G401.6 (cell line): ENCODE measurements around the gene IVL.

Source experiments
- FAIRE-seq: peaks from 2 replicates; lab custom pipeline; 2012; peaks lifted over from hg19 to GRCh38; lab: Jason Lieb, UNC

The IVL gene

GRCh38 chr1:152888126-152888525 is 20.2 kb upstream of the IVL start:
- no peak for FAIRE-seq

GRCh38 chr1:152899027-152899426 is 9.3 kb upstream of the IVL start:
- no peak for FAIRE-seq

DNA sequence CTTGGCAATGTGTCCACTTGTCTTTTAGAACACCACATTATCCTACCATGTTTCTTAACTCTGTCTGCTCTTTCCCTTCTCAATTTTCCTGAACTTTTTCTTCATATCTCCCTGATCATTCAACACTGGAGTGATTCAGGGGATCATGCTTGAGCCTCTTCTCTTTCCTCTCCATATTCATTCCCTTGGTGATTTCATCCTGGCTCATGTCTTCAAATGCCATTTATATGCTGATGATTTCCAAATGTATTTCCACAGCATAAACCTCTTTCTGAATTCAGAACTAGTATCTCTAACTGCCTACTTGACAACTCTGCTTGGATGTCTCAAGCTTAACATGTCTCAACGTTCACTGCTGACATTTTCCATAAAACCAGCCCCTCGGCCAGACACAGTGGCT is 8.5 kb upstream of the IVL start:
- no peak for FAIRE-seq

GRCh38 chr1:152901631-152902030 is 6.7 kb upstream of the IVL start:
- no peak for FAIRE-seq

DNA sequence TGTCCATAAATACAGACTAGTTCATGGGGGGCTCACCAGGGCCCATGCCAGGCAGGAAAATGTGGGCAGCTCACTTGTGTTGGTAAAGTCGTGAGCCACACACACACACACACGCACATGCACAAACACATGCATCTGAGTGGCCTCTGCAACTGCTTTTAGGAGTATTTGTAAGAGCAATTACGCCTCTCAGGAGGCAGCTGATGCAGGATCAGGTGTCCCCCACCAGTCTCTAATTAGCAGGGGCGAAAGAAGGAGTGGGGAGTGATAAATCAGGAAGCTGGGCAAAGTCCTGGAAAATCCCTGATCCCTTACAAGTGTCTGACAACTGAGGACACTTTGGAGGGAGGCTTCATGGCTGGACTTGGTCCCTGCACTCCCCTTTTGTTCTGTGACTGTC is 5.7 kb upstream of the IVL start:
- no peak for FAIRE-seq

GRCh38 chr1:152904688-152905440 is 3.5 kb upstream of the IVL start:
- no peak for FAIRE-seq

- no peak for FAIRE-seq
These were observed 2.3 kb upstream of the IVL start for GRCh38 chr1:152906023-152906565.

DNA sequence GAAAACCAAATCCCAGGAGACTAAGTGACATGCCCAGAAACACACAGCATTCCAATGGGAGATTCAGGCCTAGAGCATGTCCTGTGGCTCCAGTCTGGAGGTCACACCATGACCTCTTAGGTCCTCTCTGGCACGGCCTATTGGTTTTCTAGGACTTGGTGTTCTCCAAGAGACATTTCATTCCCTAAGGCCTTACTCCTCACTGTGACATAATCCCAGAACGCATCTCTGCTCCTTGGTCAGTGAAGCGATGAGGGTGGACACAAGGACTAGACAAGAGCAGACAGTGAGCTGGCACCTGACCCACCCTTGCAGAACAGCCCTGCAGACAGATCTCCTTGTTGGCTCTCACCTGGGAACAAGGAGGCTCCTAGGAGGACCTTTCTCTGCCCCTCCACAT is 860 bp downstream of the IVL start:
- no peak for FAIRE-seq

- no peak for FAIRE-seq
These were observed 4.1 kb downstream of the IVL start for GRCh38 chr1:152912471-152912870.

GRCh38 chr1:152912900-152913299 is 4.6 kb downstream of the IVL start:
- FAIRE-seq, result no peak

GRCh38 chr1:152917794-152918193 is 9.4 kb downstream of the IVL start:
- no peak for FAIRE-seq

GRCh38 chr1:152919071-152919470 is 10.7 kb downstream of the IVL start:
- no peak for FAIRE-seq

DNA sequence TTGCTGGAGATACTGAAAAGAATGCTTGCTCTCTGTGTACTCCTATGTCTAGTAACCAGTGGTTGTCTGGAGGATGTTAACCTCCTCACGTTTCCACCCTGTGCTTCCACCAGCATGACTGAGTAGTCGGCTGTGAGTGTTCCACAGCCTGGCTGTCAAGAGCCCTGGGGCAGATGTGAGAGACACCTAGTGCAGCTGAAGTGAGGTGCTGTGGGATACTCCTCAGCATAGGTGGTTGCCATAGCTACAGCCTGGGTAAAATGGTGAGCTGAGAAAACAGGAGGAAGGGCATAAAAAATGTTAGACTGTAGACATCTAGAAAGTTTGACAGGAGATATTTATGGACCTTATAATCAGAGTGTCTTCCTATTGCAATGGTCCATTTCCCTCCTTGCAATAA is 15.8 kb downstream of the IVL start:
- FAIRE-seq, result no peak

GRCh38 chr1:152926091-152926490 is 17.7 kb downstream of the IVL start:
- no peak for FAIRE-seq

DNA sequence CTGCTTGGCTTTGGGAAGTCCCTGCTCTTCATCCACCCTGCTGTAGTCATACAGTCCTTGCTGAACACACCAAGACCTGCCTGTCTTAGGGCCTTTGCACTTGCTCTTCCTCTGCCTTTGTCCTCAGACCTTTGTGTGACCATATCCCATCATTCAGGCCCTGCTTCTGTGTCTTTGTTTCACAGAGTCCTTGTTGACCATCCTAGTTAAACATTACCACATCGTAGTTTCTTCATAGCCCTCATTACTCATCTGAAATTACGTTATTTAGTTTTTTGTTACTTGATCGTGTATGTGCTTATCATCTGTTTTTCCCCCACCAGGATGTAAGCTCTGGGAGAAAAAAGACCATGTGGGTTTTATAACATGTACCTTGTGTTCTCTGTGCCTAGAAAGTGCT is 20.3 kb downstream of the IVL start:
- no peak for FAIRE-seq

DNA sequence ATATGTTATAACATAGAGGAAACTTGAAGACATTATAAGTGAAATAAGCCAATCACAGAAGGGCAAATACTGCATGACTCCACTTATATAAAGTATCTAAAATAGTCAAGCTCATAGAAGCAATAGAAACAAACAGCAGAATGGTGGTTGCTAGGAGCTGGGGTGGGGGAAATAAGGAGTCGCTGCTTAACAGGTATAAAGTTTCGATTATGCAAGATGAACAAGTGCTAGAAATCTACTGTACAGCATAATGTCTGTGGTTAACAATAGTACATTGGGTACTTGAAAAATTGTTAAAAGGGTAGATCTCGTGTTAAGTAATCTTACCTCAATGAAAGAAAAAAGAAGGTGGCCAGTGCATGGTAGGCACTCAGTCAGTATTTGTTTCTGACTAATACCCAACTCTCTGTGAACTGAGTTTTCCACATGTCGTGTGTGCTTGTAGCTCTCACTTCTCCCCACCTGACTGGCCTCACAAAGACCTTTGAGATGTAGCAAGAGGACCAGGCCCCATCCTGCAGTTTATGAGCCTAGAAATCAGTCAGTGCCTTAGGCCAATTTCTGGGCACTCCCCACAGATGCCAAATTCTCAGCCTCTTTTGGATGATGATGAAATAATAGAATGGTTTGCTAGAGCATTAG is 23.9 kb downstream of the IVL start:
- FAIRE-seq, result no peak

GRCh38 chr1:152933196-152933595 is 24.9 kb downstream of the IVL start:
- no peak for FAIRE-seq

DNA sequence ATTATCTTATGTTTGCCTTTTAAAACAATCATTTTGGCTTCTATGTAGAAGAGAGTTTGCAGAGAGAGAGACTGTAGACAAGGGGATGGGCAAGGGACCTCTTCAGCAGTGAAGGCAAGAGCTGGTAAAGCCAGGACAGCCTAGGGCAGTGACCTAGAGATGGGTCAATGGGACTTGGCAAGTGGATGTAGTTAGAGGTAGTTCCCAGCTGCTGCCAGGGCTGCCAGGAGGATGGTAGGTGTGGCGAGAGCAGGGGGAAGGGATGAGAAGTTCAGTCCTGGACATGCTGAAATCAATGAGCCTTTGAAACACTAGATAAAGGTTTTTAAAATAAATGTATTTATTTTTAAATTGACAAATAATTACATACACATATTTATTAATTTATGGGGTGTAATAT is 32.3 kb downstream of the IVL start:
- no peak for FAIRE-seq

GRCh38 chr1:152941037-152941711 is 32.8 kb downstream of the IVL start:
- no peak for FAIRE-seq

DNA sequence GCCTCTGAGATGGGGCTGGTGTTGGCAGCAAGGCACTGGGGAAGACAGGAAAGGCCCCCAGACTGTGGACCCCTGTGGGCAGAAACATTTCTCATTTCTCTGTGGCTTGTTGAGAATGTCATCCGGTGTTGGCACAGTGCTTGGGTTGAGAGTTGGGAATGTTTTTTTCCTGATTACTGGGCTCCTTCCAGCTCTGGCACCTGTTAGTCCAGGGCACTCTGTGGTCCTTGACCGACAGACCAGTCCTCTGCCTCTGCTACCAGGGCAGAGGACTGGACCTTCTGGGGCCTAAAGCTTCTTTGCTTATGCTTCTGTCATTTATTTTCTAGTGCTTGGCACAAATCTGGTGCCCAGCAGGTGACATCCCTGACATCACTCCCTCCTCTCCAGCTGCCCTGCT is 33.8 kb downstream of the IVL start:
- no peak for FAIRE-seq

- no peak for FAIRE-seq
These were observed 37.9 kb downstream of the IVL start for GRCh38 chr1:152946248-152946647.

- FAIRE-seq, result no peak
These were observed 38.4 kb downstream of the IVL start, which contains the start of gene SPRR5 for GRCh38 chr1:152946651-152947256. Gene SPRR5, plus strand, starts transcription at chr1:152947206. Its CDS starts 1,349 bp downstream, at chr1:152948555.

- FAIRE-seq, result no peak
These were observed 43.4 kb downstream of the IVL start for GRCh38 chr1:152951711-152952110.
